Neural progenitor cell (in vitro differentiated cells): Measurements from ENCODE around the gene SLC1A1.

Experiments
- CTCF ChIP-seq: fragments of 200-600 bp; sonication (generic); IDR thresholded peaks from 2 replicates; pipeline ENCODE4 v1.5.1; 2017; ENCODE audit warnings: antibody characterized with exemption, mild to moderate bottlenecking
- EZH2 ChIP-seq: fragments of 200-600 bp; sonication (generic); IDR thresholded peaks from 2 replicates; pipeline ENCODE4 v1.6.1; 2017; ENCODE audit warnings: antibody characterized with exemption, mild to moderate bottlenecking, moderate library complexity
- EZH2phosphoT487 ChIP-seq: fragments of 200-600 bp; sonication (generic); IDR thresholded peaks from 2 replicates; pipeline ENCODE4 v1.6.1; 2017; ENCODE audit warnings: antibody characterized with exemption

DNA sequence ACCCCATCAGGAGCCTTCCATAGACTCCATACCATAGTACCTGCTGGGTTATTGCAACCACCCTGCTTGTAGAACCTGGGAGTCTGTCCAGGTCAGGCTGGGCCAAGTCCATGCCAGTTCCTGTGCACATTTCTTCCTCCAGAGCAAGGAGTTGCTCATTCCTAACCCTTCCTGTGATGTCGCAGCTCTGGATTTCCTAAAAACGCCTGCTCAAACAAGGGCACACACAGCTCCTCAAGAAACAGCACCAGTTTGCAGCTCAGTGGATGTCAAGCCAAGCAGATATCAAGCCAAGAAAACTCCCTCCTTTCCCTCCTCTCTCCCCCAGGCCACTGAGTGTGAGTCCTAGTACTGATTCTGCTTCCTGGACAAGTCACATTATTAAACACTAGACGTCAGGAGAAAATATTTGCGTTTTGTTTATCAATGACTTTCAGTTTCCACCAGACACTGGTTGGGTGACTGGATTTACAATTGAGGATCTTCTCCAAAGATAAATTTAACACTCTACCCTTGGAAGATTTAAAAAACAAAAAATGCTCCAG is 59.6 kb downstream of the SLC1A1 start:
- TF ChIP-seq CTCF (no peak), EZH2phosphoT487 (no peak), EZH2 (no peak)
